Measurements from ENCODE around the gene ATCAY. TPM values are rescaled to one million over a fixed set of nuclear protein-coding genes. Genes with fewer than 3 reads are reported as not detected.

ATCAY gene
- total RNA-seq, 1 experiment from 2014 or later: not detected

DNA sequence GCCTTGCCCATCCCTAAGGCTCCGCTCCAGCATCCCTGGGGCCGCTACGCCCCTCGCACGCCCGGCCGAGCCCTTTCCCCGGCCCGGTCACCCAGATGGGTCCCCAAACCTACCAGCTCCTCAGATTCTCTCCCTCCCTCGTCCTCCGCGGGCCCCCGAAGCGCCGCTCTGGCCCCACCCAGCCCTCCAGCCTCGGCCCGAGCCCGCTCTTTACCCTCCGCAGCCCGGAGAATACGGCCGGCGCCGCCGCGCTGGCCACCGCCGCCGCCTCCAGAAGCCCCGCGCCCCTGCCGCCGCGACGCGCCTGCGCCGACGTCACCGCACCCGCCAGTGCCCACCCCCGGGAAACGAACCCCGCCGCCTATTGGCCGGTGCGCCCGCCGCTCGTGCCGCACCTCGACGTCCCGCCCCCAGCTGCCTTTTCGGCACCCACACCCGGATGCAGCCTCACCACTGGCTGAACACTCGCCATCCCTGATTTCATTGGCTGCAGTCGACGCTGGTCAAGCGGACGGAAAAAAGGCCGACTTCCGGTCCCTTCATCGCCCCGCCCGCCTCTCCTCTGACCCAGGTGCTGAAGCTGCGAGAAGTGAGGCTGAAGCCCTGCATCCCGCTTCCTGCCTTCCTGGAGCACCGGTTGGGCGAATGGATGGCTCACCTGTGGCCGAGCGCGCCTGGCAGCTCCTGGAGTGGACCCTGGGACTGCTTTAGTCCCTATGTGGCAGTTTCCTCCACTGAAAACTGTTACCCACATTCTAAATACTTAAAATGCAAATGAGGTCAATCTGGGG is 90.5 kb downstream of the ATCAY start, which contains the start of gene DAPK3:
TSS of gene DAPK3 (minus strand) at position 292 of the 791 bp plus-strand sequence. CDS start 1,364 bp downstream, outside the sequence.
- ChIA-PET CTCF (interaction anchor here (0.6 kb wide), 2 partner anchors 261 to 545 kb away, joined by 3 to 8 read pairs; no protein-coding TSS in a partner anchor), POLR2A (ENCODE audit: unreplicated experiment) (interaction anchor here (0.7 kb wide), 2 partner anchors 123 to 208 kb away, joined by 3 to 6 read pairs; partner anchors contain the start of gene MRPL54)
- Histone ChIP-seq H3K4me1 (ENCODE audit: insufficient read depth, low read length) (peaks cover 15% of the 10 kb centered on the region), H3K79me2 (ENCODE audit: low read length) (peaks cover 36% of the 10 kb centered on the region), H2AFZ (ENCODE audit: low read length) (no peak within 1 kb of the TSS), H3F3A (ENCODE audit: low read length, unreplicated experiment) (peaks cover 2% of the 10 kb centered on the region), H3K4me3 (ENCODE audit: low read length) (peak within 1 kb of the TSS; percentile 90), H3K36me3 (ENCODE audit: low read depth, low read length) (peaks cover 7% of the 10 kb centered on the region), H3K27ac (ENCODE audit: low read length) (peak within 1 kb of the TSS; percentile 93), H4K20me1 (ENCODE audit: low read length) (peaks cover 10% of the 10 kb centered on the region), H3K27me3 (ENCODE audit: low read length) (no peaks in the 10 kb centered on the region), H3K9me3 (ENCODE audit: low read length) (no peaks in the 10 kb centered on the region), H3K9me2 (replicated peaks; ENCODE audit: low read length) (no peaks in the 10 kb centered on the region), H3K4me2 (ENCODE audit: low read length) (peak within 1 kb of the TSS; percentile 99), H3K9ac (ENCODE audit: low read length) (peak within 1 kb of the TSS; percentile 90)
- DNase-seq (peak; percentile 95), ATAC-seq (peak; percentile 76)
- no peak for TF ChIP-seq CTCF (conservative IDR thresholded peaks at IDR 0.05; ENCODE audit: low read depth, low read length)
- TF ChIP-seq EZH2phosphoT487 (IDR thresholded peaks at IDR 0.05; ENCODE audit: borderline replicate concordance, low read length): no peak
- no peak for TF ChIP-seq EZH2 (IDR thresholded peaks at IDR 0.05; ENCODE audit: low read length, unreplicated experiment)
- no TSS peak for BruUV-seq (replicated peaks)
- intact Hi-C loops (cut with micrococcal nuclease): loop anchor here (2.0 kb wide), 1 partner anchor 14 kb away; the partner anchor contains the start of gene EEF2

- Histone ChIP-seq H3K4me2 (ENCODE audit: low read length) (no peak overlapping the region), H3K36me3 (ENCODE audit: low read depth, low read length) (peaks cover 43% of the 10 kb centered on the region), H3K9me3 (ENCODE audit: low read length) (no peaks in the 10 kb centered on the region), H2AFZ (ENCODE audit: low read length) (no peak overlapping the region), H3K9me2 (replicated peaks; ENCODE audit: low read length) (no peaks in the 10 kb centered on the region), H3K79me2 (ENCODE audit: low read length) (peaks cover 25% of the 10 kb centered on the region), H3K4me1 (ENCODE audit: insufficient read depth, low read length) (no peaks in the 10 kb centered on the region), H4K20me1 (ENCODE audit: low read length) (peaks cover 43% of the 10 kb centered on the region), H3K9ac (ENCODE audit: low read length) (no peak overlapping the region), H3K4me3 (ENCODE audit: low read length) (no peak overlapping the region), H3K27me3 (ENCODE audit: low read length) (no peaks in the 10 kb centered on the region), H3K27ac (ENCODE audit: low read length) (no peak overlapping the region), H3F3A (ENCODE audit: low read length, unreplicated experiment) (peaks cover 3% of the 10 kb centered on the region)
- ChIA-PET CTCF (no interaction called here), POLR2A (ENCODE audit: unreplicated experiment) (no interaction called here)
- BruUV-seq (replicated peaks): no TSS peak
- ATAC-seq: no peak
- TF ChIP-seq EZH2 (IDR thresholded peaks at IDR 0.05; ENCODE audit: low read length, unreplicated experiment): no peak
- no peak for TF ChIP-seq EZH2phosphoT487 (IDR thresholded peaks at IDR 0.05; ENCODE audit: borderline replicate concordance, low read length)
- no peak for TF ChIP-seq CTCF (conservative IDR thresholded peaks at IDR 0.05; ENCODE audit: low read depth, low read length)
- intact Hi-C loops (cut with micrococcal nuclease): no loop called here
- DNase-seq: no peak
Measured at GRCh38 chr19:3975144-3975543, 94.7 kb downstream of the ATCAY start.

GRCh38 chr19:3975637-3976087 is 95.2 kb downstream of the ATCAY start:
- H3K4me3 ChIP-seq (ENCODE audit: low read length): no peak overlapping the region
- peaks cover 25% of the 10 kb centered on the region for H3K79me2 ChIP-seq (ENCODE audit: low read length)
- no peak overlapping the region for H2AFZ ChIP-seq (ENCODE audit: low read length)
- POLR2A ChIA-PET (ENCODE audit: unreplicated experiment): no interaction called here
- no peaks in the 10 kb centered on the region for H3K9me3 ChIP-seq (ENCODE audit: low read length)
- peaks cover 49% of the 10 kb centered on the region for H4K20me1 ChIP-seq (ENCODE audit: low read length)
- intact Hi-C loops (cut with micrococcal nuclease): no loop called here
- no TSS peak for BruUV-seq (replicated peaks)
- H3F3A ChIP-seq (ENCODE audit: low read length, unreplicated experiment): peaks cover 3% of the 10 kb centered on the region
- DNase-seq (no peak), ATAC-seq (no peak)
- no peak overlapping the region for H3K4me2 ChIP-seq (ENCODE audit: low read length)
- no peaks in the 10 kb centered on the region for H3K9me2 ChIP-seq (replicated peaks; ENCODE audit: low read length)
- no peak overlapping the region for H3K27ac ChIP-seq (ENCODE audit: low read length)
- H3K27me3 ChIP-seq (ENCODE audit: low read length): no peaks in the 10 kb centered on the region
- peaks cover 48% of the 10 kb centered on the region for H3K36me3 ChIP-seq (ENCODE audit: low read depth, low read length)
- TF ChIP-seq EZH2 (IDR thresholded peaks at IDR 0.05; ENCODE audit: low read length, unreplicated experiment) (no peak), EZH2phosphoT487 (IDR thresholded peaks at IDR 0.05; ENCODE audit: borderline replicate concordance, low read length) (no peak), CTCF (conservative IDR thresholded peaks at IDR 0.05; ENCODE audit: low read depth, low read length) (no peak)
- no peaks in the 10 kb centered on the region for H3K4me1 ChIP-seq (ENCODE audit: insufficient read depth, low read length)
- H3K9ac ChIP-seq (ENCODE audit: low read length): no peak overlapping the region
- CTCF ChIA-PET: no interaction called here
